Testis (tissue), 2 donors: ENCODE results near the gene ARTN.

Source experiments
- POLR2A ChIP-seq: fragments of 450-650 bp; IDR thresholded peaks from one replicate; pipeline ENCODE4 v1.6.1; 2017; ENCODE audit warnings: antibody characterized with exemption, mild to moderate bottlenecking, moderate library complexity
- TF ChIP-seq, protein P1 (sequence below), 3 experiments: fragments of 450-650 bp in 2 of 3; fragments of 200-600 bp in 1 of 3; sonication (generic) in 1 of 3; IDR thresholded peaks; one replicate each; pipeline ENCODE4 v1.5.1; 2016 to 2019; ENCODE audit warnings: antibody characterized with exemption in 3 of 3, mild to moderate bottlenecking in 2 of 3, moderate library complexity in 1 of 3

GRCh38 chr1:43981135-43981491 lies 47.5 kb downstream of the ARTN start:
- TF ChIP-seq POLR2A = no peak
- TF ChIP-seq, protein P1, sequence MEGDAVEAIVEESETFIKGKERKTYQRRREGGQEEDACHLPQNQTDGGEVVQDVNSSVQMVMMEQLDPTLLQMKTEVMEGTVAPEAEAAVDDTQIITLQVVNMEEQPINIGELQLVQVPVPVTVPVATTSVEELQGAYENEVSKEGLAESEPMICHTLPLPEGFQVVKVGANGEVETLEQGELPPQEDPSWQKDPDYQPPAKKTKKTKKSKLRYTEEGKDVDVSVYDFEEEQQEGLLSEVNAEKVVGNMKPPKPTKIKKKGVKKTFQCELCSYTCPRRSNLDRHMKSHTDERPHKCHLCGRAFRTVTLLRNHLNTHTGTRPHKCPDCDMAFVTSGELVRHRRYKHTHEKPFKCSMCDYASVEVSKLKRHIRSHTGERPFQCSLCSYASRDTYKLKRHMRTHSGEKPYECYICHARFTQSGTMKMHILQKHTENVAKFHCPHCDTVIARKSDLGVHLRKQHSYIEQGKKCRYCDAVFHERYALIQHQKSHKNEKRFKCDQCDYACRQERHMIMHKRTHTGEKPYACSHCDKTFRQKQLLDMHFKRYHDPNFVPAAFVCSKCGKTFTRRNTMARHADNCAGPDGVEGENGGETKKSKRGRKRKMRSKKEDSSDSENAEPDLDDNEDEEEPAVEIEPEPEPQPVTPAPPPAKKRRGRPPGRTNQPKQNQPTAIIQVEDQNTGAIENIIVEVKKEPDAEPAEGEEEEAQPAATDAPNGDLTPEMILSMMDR (IDR thresholded peaks at IDR 0.05) = no peak
